ENCODE measurements around the gene IQGAP2.

The IQGAP2 gene

DNA sequence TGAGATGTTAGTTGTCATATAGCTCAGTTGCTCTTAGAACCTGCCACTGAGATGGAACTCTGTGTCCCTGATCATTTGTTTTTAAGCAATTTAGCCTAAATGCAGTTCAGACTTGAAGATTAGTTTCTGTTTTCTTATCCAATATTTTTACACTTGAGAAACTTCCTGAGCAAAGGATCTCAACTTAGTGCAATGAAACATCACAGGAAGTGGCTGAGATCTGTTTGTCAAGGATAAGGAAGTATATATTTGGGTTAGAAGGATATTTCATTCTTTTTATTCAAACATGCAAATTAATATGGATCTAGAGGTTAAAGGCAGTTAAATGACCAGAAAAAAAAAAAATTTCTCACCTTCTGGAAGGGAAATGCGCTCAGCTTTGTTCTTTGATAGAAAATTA is 293.2 kb downstream of the IQGAP2 start:
- Histone ChIP-seq H3K27ac (replicated peaks; ENCODE audit: low read length) (no peak overlapping the region), H3K9ac (ENCODE audit: low read depth, low read length, poor library complexity) (no peak overlapping the region), H3K18ac (ENCODE audit: low read length) (no peak overlapping the region), H2AFZ (ENCODE audit: low read length) (no peak overlapping the region), H4K8ac (ENCODE audit: low read depth, low read length) (no peak overlapping the region), H2BK15ac (ENCODE audit: low read length) (no peak overlapping the region), H2BK12ac (ENCODE audit: low read length) (no peak overlapping the region), H2BK5ac (ENCODE audit: low read length) (no peak overlapping the region), H3K9me3 (replicated peaks in 1 of 2; ENCODE audit: control insufficient read depth in 2 of 2, insufficient read depth in 1 of 2, low read depth in 1 of 2, low read length in 2 of 2) (peaks cover 0 to 8% of the 10 kb centered on the region in 2 donors), H3K4me1 (ENCODE audit: control insufficient read depth in 2 of 2, insufficient read depth in 1 of 2, low read depth in 1 of 2, low read length in 2 of 2) (peaks cover 0 to 3% of the 10 kb centered on the region in 2 donors), H3K36me3 (replicated peaks in 1 of 2; ENCODE audit: control insufficient read depth in 2 of 2, insufficient read depth in 2 of 2, low read length in 2 of 2) (peaks cover 0 to 61% of the 10 kb centered on the region in 2 donors), H2BK120ac (ENCODE audit: low read depth, low read length) (no peak overlapping the region), H2AK5ac (ENCODE audit: low read depth, low read length) (no peak overlapping the region), H3K23ac (ENCODE audit: low read depth, low read length, poor library complexity) (no peak overlapping the region), H4K91ac (ENCODE audit: low read depth, low read length, poor library complexity) (no peak overlapping the region), H3K4me3 (ENCODE audit: low read length in 2 of 2) (no peak overlapping the region), H3K79me1 (ENCODE audit: low read depth, low read length) (no peaks in the 10 kb centered on the region), H3K4me2 (ENCODE audit: insufficient read depth, low read length, poor library complexity, severe bottlenecking) (no peak overlapping the region), H3K27me3 (ENCODE audit: control insufficient read depth in 3 of 3, insufficient read depth in 3 of 3, low read depth in 1 of 3, low read length in 3 of 3) (no peaks in the 10 kb centered on the region), H3K4ac (ENCODE audit: low read length) (no peak overlapping the region), H3K14ac (ENCODE audit: low read length) (no peak overlapping the region)
- no peak for DNase-seq (ENCODE audit: low spot score)
- WGBS, 2 donors (ENCODE audit: extremely low coverage in 2 of 2, insufficient read length in 2 of 2, insufficient replicate concordance in 1 of 2), result no CpG with 5 or more reads among the region's 1 CpG

DNA sequence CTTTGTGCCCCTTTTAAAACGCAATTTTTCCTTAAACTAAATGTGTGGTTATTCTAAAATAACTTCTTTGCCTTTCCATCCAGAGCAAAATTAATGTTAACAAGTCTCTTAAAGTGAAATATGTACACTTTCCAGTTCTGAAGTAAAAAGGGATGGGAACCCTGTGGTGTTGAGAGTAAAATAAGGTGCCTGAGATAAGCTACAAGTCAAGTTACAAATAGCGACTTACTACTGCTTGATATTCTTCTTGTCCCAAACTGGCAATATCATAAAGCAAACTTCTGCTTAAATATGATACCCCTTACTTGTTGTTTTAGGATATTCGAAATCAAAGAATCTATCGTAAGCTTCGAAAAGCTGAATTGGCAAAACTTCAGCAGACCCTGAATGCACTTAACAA is 294.6 kb downstream of the IQGAP2 start:
- Histone ChIP-seq H2BK5ac (ENCODE audit: low read length) (no peak overlapping the region), H3K4me3 (ENCODE audit: low read length in 2 of 2) (no peak overlapping the region), H2BK120ac (ENCODE audit: low read depth, low read length) (no peak overlapping the region), H3K27me3 (ENCODE audit: control insufficient read depth in 3 of 3, insufficient read depth in 3 of 3, low read depth in 1 of 3, low read length in 3 of 3) (no peaks in the 10 kb centered on the region), H4K8ac (ENCODE audit: low read depth, low read length) (no peak overlapping the region), H3K14ac (ENCODE audit: low read length) (no peak overlapping the region), H3K9me3 (replicated peaks in 1 of 2; ENCODE audit: control insufficient read depth in 2 of 2, insufficient read depth in 1 of 2, low read depth in 1 of 2, low read length in 2 of 2) (peaks cover 0 to 8% of the 10 kb centered on the region in 2 donors), H3K4ac (ENCODE audit: low read length) (no peak overlapping the region), H3K4me2 (ENCODE audit: insufficient read depth, low read length, poor library complexity, severe bottlenecking) (no peak overlapping the region), H2BK15ac (ENCODE audit: low read length) (no peak overlapping the region), H2BK12ac (ENCODE audit: low read length) (no peak overlapping the region), H3K23ac (ENCODE audit: low read depth, low read length, poor library complexity) (no peak overlapping the region), H3K36me3 (replicated peaks in 1 of 2; ENCODE audit: control insufficient read depth in 2 of 2, insufficient read depth in 2 of 2, low read length in 2 of 2) (peaks cover 0 to 72% of the 10 kb centered on the region in 2 donors), H3K18ac (ENCODE audit: low read length) (no peak overlapping the region), H2AK5ac (ENCODE audit: low read depth, low read length) (no peak overlapping the region), H3K9ac (ENCODE audit: low read depth, low read length, poor library complexity) (no peak overlapping the region), H3K79me1 (ENCODE audit: low read depth, low read length) (no peaks in the 10 kb centered on the region), H4K91ac (ENCODE audit: low read depth, low read length, poor library complexity) (no peak overlapping the region), H3K27ac (replicated peaks; ENCODE audit: low read length) (no peak overlapping the region), H3K4me1 (ENCODE audit: control insufficient read depth in 2 of 2, insufficient read depth in 1 of 2, low read depth in 1 of 2, low read length in 2 of 2) (no peaks in the 10 kb centered on the region), H2AFZ (ENCODE audit: low read length) (no peak overlapping the region)
- WGBS, 2 donors (ENCODE audit: extremely low coverage in 2 of 2, insufficient read length in 2 of 2, insufficient replicate concordance in 1 of 2), result no CpG with 5 or more reads among the region's 5 CpGs
- DNase-seq (ENCODE audit: low spot score), result no peak

DNA sequence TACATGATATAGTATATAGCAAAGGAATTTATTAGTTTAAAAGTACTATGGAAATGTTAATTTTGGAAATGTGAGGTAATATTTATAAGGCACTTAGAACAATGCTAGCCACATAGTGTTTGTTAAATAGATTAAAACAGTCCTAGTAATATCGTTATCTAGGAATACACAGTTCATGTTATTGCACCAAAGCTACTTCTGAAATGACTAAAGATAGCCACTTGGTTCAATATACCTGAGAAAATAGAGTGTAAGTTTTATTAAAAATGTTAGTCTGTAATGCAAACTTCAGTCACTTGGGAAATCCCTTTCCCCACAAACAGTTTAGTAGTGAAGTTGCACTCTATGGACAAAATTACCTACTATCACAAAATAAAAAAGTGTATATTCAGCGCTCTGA is 297.5 kb downstream of the IQGAP2 start:
- H4K91ac ChIP-seq (ENCODE audit: low read depth, low read length, poor library complexity), result no peak overlapping the region
- H3K27me3 ChIP-seq (ENCODE audit: control insufficient read depth in 3 of 3, insufficient read depth in 3 of 3, low read depth in 1 of 3, low read length in 3 of 3), result no peaks in the 10 kb centered on the region
- H3K9ac ChIP-seq (ENCODE audit: low read depth, low read length, poor library complexity), result no peak overlapping the region
- no peak overlapping the region for H2AK5ac ChIP-seq (ENCODE audit: low read depth, low read length)
- no peak overlapping the region for H3K4me3 ChIP-seq (ENCODE audit: low read length in 2 of 2)
- no peak overlapping the region for H3K4ac ChIP-seq (ENCODE audit: low read length)
- no peak overlapping the region for H2BK15ac ChIP-seq (ENCODE audit: low read length)
- no peak for DNase-seq (ENCODE audit: low spot score)
- no peak overlapping the region for H2BK5ac ChIP-seq (ENCODE audit: low read length)
- no CpG with 5 or more reads among the region's 2 CpGs for WGBS, 2 donors (ENCODE audit: extremely low coverage in 2 of 2, insufficient read length in 2 of 2, insufficient replicate concordance in 1 of 2)
- no peak overlapping the region for H3K23ac ChIP-seq (ENCODE audit: low read depth, low read length, poor library complexity)
- peaks cover 0 to 8% of the 10 kb centered on the region in 2 donors for H3K9me3 ChIP-seq (replicated peaks in 1 of 2; ENCODE audit: control insufficient read depth in 2 of 2, insufficient read depth in 1 of 2, low read depth in 1 of 2, low read length in 2 of 2)
- no peak overlapping the region for H2AFZ ChIP-seq (ENCODE audit: low read length)
- no peaks in the 10 kb centered on the region for H3K79me1 ChIP-seq (ENCODE audit: low read depth, low read length)
- H2BK12ac ChIP-seq (ENCODE audit: low read length), result no peak overlapping the region
- no peak overlapping the region for H3K4me2 ChIP-seq (ENCODE audit: insufficient read depth, low read length, poor library complexity, severe bottlenecking)
- no peak overlapping the region for H3K18ac ChIP-seq (ENCODE audit: low read length)
- H3K36me3 ChIP-seq (replicated peaks in 1 of 2; ENCODE audit: control insufficient read depth in 2 of 2, insufficient read depth in 2 of 2, low read length in 2 of 2), result peaks cover 0 to 56% of the 10 kb centered on the region in 2 donors
- H4K8ac ChIP-seq (ENCODE audit: low read depth, low read length), result no peak overlapping the region
- no peak overlapping the region for H3K27ac ChIP-seq (replicated peaks; ENCODE audit: low read length)
- no peaks in the 10 kb centered on the region for H3K4me1 ChIP-seq (ENCODE audit: control insufficient read depth in 2 of 2, insufficient read depth in 1 of 2, low read depth in 1 of 2, low read length in 2 of 2)
- H3K14ac ChIP-seq (ENCODE audit: low read length), result no peak overlapping the region
- no peak overlapping the region for H2BK120ac ChIP-seq (ENCODE audit: low read depth, low read length)

DNA sequence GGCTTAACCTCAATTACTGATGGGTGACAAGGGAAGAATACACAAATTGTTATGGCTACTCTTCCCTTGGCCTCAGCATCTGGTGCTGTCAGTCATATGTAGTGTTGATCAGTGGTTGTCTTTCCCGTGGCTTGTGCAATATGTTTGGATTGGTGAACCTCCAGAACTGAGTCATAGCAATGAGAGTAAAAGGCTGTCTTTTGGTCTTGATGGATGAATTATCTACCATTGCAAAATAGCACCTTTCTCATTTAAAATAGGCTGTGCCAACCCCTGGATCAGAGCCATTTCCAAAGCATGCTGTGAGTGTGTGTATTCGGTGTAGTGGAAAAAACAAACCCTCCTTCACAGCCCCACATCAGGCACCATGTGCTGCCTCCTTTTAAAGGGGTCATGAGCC is 298.2 kb downstream of the IQGAP2 start:
- no peak overlapping the region for H2AK5ac ChIP-seq (ENCODE audit: low read depth, low read length)
- H3K27me3 ChIP-seq (ENCODE audit: control insufficient read depth in 3 of 3, insufficient read depth in 3 of 3, low read depth in 1 of 3, low read length in 3 of 3), result no peaks in the 10 kb centered on the region
- H3K9ac ChIP-seq (ENCODE audit: low read depth, low read length, poor library complexity), result no peak overlapping the region
- no peak overlapping the region for H3K18ac ChIP-seq (ENCODE audit: low read length)
- H3K9me3 ChIP-seq (replicated peaks in 1 of 2; ENCODE audit: control insufficient read depth in 2 of 2, insufficient read depth in 1 of 2, low read depth in 1 of 2, low read length in 2 of 2), result peaks cover 0 to 8% of the 10 kb centered on the region in 2 donors
- H2BK12ac ChIP-seq (ENCODE audit: low read length), result no peak overlapping the region
- H3K23ac ChIP-seq (ENCODE audit: low read depth, low read length, poor library complexity), result no peak overlapping the region
- no peak for DNase-seq (ENCODE audit: low spot score)
- no peak overlapping the region for H3K14ac ChIP-seq (ENCODE audit: low read length)
- H3K4me2 ChIP-seq (ENCODE audit: insufficient read depth, low read length, poor library complexity, severe bottlenecking), result no peak overlapping the region
- H3K4ac ChIP-seq (ENCODE audit: low read length), result no peak overlapping the region
- H3K4me3 ChIP-seq (ENCODE audit: low read length in 2 of 2), result no peak overlapping the region
- no CpG with 5 or more reads among the region's 2 CpGs for WGBS, 2 donors (ENCODE audit: extremely low coverage in 2 of 2, insufficient read length in 2 of 2, insufficient replicate concordance in 1 of 2)
- H2BK120ac ChIP-seq (ENCODE audit: low read depth, low read length), result no peak overlapping the region
- no peak overlapping the region for H2BK5ac ChIP-seq (ENCODE audit: low read length)
- peaks cover 0 to 50% of the 10 kb centered on the region in 2 donors for H3K36me3 ChIP-seq (replicated peaks in 1 of 2; ENCODE audit: control insufficient read depth in 2 of 2, insufficient read depth in 2 of 2, low read length in 2 of 2)
- no peak overlapping the region for H3K27ac ChIP-seq (replicated peaks; ENCODE audit: low read length)
- no peak overlapping the region for H2BK15ac ChIP-seq (ENCODE audit: low read length)
- H4K8ac ChIP-seq (ENCODE audit: low read depth, low read length), result no peak overlapping the region
- no peak overlapping the region for H4K91ac ChIP-seq (ENCODE audit: low read depth, low read length, poor library complexity)
- no peaks in the 10 kb centered on the region for H3K4me1 ChIP-seq (ENCODE audit: control insufficient read depth in 2 of 2, insufficient read depth in 1 of 2, low read depth in 1 of 2, low read length in 2 of 2)
- H2AFZ ChIP-seq (ENCODE audit: low read length), result no peak overlapping the region
- no peaks in the 10 kb centered on the region for H3K79me1 ChIP-seq (ENCODE audit: low read depth, low read length)

Data from neuronal stem cell (in vitro differentiated cells).